Mucosa of rectum (tissue), 2 donors: ENCODE data around the gene VSIG4.

Experiments
- H3K27ac ChIP-seq, 2 donors: one replicate each; pipeline ENCODE4 v1.7.0; 2013; ENCODE audit warnings: inconsistent platforms in 2 of 2, low read depth in 2 of 2, low read length in 2 of 2
- H3K27me3 ChIP-seq, 2 donors: one replicate each; pipeline ENCODE4 v1.7.0; 2013; ENCODE audit warnings: low read length in 2 of 2; ENCODE audit not compliant: control insufficient read depth in 2 of 2, insufficient read depth in 2 of 2
- H3K36me3 ChIP-seq, 2 donors: one replicate each; pipeline ENCODE4 v1.7.0; 2013; ENCODE audit warnings: low read length in 2 of 2; ENCODE audit not compliant: control insufficient read depth in 2 of 2, insufficient read depth in 2 of 2
- H3K4me1 ChIP-seq, 2 donors: one replicate each; pipeline ENCODE4 v1.7.0; 2013; ENCODE audit warnings: low read length in 2 of 2, mild to moderate bottlenecking in 1 of 2; ENCODE audit not compliant: control insufficient read depth in 2 of 2, insufficient read depth in 2 of 2
- H3K4me3 ChIP-seq, 2 donors: one replicate each; pipeline ENCODE4 v1.7.0; 2013; ENCODE audit warnings: low read length in 2 of 2
- H3K9ac ChIP-seq, 2 donors: one replicate each; pipeline ENCODE4 v1.7.0; 2013; ENCODE audit warnings: low read length in 2 of 2, low read depth in 1 of 2, mild to moderate bottlenecking in 1 of 2
- H3K9me3 ChIP-seq, 2 donors: one replicate each; pipeline ENCODE4 v1.7.0; 2013; ENCODE audit warnings: low read length in 2 of 2; ENCODE audit not compliant: control insufficient read depth in 2 of 2
- donor health status: healthy.
- donor health status: Normal muscosa, but diverticular disease.

VSIG4 gene

DNA sequence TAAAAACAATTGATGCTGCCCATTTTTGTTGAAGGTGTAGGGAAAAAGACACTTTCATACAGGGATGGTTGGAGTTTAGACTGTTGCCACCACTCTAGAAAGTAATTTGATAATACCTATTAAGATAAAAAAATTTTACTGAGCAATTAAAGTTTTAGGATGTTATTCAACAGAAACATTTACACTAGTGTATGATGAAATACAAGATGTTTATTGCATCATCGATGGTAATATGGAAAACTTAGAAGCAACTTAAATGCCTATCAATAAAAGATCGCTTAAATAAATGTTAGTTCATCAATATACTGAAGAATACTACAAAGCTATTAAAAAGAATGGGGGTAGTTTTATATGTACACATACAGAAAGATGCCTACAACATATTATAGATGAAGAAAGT lies 9.2 kb upstream of the VSIG4 start:
- no peak overlapping the region for H3K9ac ChIP-seq
- H3K36me3 ChIP-seq = no peaks in the 10 kb centered on the region
- peaks cover 0 to 3% of the 10 kb centered on the region in 2 donors for H3K4me1 ChIP-seq
- no peaks in the 10 kb centered on the region for H3K9me3 ChIP-seq
- H3K4me3 ChIP-seq = no peak overlapping the region
- H3K27me3 ChIP-seq = no peaks in the 10 kb centered on the region
- H3K27ac ChIP-seq = no peak overlapping the region

GRCh38 chrX:66046612-66047235 lies 6.8 kb upstream of the VSIG4 start:
- H3K27me3 ChIP-seq = no peaks in the 10 kb centered on the region
- peaks cover 3 to 6% of the 10 kb centered on the region in 2 donors for H3K4me1 ChIP-seq
- H3K9ac ChIP-seq = no peak overlapping the region
- no peak overlapping the region for H3K27ac ChIP-seq
- no peaks in the 10 kb centered on the region for H3K36me3 ChIP-seq
- no peak overlapping the region for H3K4me3 ChIP-seq
- no peaks in the 10 kb centered on the region for H3K9me3 ChIP-seq

GRCh38 chrX:66045894-66046293 lies 6.0 kb upstream of the VSIG4 start:
- no peak overlapping the region for H3K4me3 ChIP-seq

GRCh38 chrX:66043584-66043983 lies 3.7 kb upstream of the VSIG4 start:
- H3K27me3 ChIP-seq = peaks cover 2 to 4% of the 10 kb centered on the region in 2 donors
- H3K9ac ChIP-seq = no peak overlapping the region
- no peak overlapping the region for H3K4me3 ChIP-seq
- no peak overlapping the region for H3K27ac ChIP-seq
- no peaks in the 10 kb centered on the region for H3K36me3 ChIP-seq
- peaks cover 3 to 4% of the 10 kb centered on the region in 2 donors for H3K4me1 ChIP-seq
- no peaks in the 10 kb centered on the region for H3K9me3 ChIP-seq

More at GRCh38 chrX:66045894-66046293, 6.0 kb upstream of the VSIG4 start:
- Histone ChIP-seq H3K27me3 (no peaks in the 10 kb centered on the region), H3K9ac (no peak overlapping the region), H3K27ac (no peak overlapping the region), H3K4me1 (peaks cover 3 to 6% of the 10 kb centered on the region in 2 donors), H3K9me3 (no peaks in the 10 kb centered on the region), H3K36me3 (no peaks in the 10 kb centered on the region)

GRCh38 chrX:66042307-66043077 lies 2.6 kb upstream of the VSIG4 start:
- H3K36me3 ChIP-seq = no peaks in the 10 kb centered on the region
- peaks cover 2 to 4% of the 10 kb centered on the region in 2 donors for H3K27me3 ChIP-seq
- H3K9ac ChIP-seq = no peak overlapping the region
- no peak overlapping the region for H3K4me3 ChIP-seq
- H3K27ac ChIP-seq = no peak overlapping the region
- no peaks in the 10 kb centered on the region for H3K9me3 ChIP-seq
- H3K4me1 ChIP-seq = peaks cover 3 to 4% of the 10 kb centered on the region in 2 donors

DNA sequence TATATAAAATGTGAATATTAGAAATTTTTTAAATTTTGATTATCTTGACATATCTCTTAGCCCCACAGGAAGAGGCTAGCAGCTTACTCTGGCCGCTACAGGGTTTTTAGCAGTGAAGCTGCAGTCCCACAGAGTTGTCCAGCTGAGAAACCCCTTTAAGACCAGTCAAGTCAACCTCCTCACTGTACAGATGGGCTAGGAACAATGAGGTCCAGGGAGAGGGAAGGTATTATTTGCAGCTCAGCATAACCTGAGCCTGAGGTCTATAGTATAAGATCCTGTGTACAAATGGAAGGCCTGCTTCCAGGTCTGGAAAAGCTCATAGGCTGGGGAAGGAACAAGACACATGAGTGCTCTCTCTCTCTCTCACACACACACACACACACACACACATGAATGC lies 1.8 kb downstream of the VSIG4 start:
- H3K9me3 ChIP-seq = no peaks in the 10 kb centered on the region
- H3K4me3 ChIP-seq = no peak overlapping the region
- no peak overlapping the region for H3K27ac ChIP-seq
- peaks cover 3% of the 10 kb centered on the region in 2 donors for H3K4me1 ChIP-seq
- no peak overlapping the region for H3K9ac ChIP-seq
- peaks cover 2 to 4% of the 10 kb centered on the region in 2 donors for H3K27me3 ChIP-seq
- H3K36me3 ChIP-seq = no peaks in the 10 kb centered on the region

DNA sequence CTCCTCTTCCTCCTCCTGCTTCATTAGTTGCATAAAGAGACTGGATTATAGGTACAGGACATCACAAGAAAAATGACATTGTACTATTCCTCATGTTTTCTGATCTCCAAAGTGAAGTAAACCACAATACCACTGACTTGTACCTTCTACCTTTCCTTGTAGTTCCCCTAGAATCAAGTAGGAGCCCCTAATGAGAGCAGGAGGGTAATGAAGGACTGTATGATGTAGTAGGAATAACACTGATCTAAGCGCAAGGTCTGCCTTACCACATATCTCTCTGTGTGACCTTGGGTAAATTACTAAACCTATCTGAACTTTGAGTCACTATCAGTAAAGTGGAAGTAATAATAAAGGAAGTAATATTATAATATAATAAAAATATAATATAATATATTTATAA lies 3.6 kb downstream of the VSIG4 start:
- Histone ChIP-seq H3K4me3 (no peak overlapping the region), H3K27me3 (peaks cover 2 to 4% of the 10 kb centered on the region in 2 donors), H3K36me3 (no peaks in the 10 kb centered on the region), H3K27ac (no peak overlapping the region), H3K9me3 (no peaks in the 10 kb centered on the region), H3K9ac (no peak overlapping the region), H3K4me1 (no peaks in the 10 kb centered on the region)

GRCh38 chrX:66035667-66036066 lies 4.2 kb downstream of the VSIG4 start:
- peaks cover 2 to 4% of the 10 kb centered on the region in 2 donors for H3K27me3 ChIP-seq
- no peak overlapping the region for H3K9ac ChIP-seq
- no peaks in the 10 kb centered on the region for H3K9me3 ChIP-seq
- H3K4me3 ChIP-seq = no peak overlapping the region
- no peak overlapping the region for H3K27ac ChIP-seq
- no peaks in the 10 kb centered on the region for H3K36me3 ChIP-seq
- H3K4me1 ChIP-seq = no peaks in the 10 kb centered on the region

GRCh38 chrX:66030505-66031317 lies 9.2 kb downstream of the VSIG4 start:
- no peak overlapping the region for H3K27ac ChIP-seq
- no peaks in the 10 kb centered on the region for H3K27me3 ChIP-seq

DNA sequence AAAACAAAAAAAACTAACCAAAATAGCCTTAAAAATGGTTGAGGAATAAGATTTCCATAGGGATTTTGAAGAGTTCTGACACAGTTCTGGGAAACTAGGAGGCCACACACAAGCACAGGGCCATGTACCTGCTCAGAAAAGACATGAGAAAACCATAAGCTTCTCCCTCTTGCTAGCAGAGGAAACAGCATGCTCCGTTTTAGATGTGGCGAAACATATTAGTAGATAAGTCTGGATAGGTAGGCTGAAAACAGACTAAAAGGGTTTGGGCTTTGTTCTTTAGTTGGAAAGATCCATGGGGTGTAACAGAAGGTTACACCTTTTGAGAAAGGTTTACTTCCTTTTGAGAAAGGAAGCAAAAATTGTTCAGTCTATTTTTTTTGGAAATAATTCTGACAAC lies 10.9 kb downstream of the VSIG4 start:
- Histone ChIP-seq H3K4me1 (no peaks in the 10 kb centered on the region), H3K36me3 (no peaks in the 10 kb centered on the region), H3K27ac (no peak overlapping the region), H3K9ac (no peak overlapping the region), H3K27me3 (no peaks in the 10 kb centered on the region), H3K4me3 (no peak overlapping the region), H3K9me3 (no peaks in the 10 kb centered on the region)

More at GRCh38 chrX:66030505-66031317, 9.2 kb downstream of the VSIG4 start:
- Histone ChIP-seq H3K4me3 (no peak overlapping the region), H3K36me3 (no peaks in the 10 kb centered on the region), H3K9ac (no peak overlapping the region), H3K9me3 (no peaks in the 10 kb centered on the region), H3K4me1 (no peaks in the 10 kb centered on the region)
